Measurements from ENCODE around the gene DUSP7.

Gene DUSP7, protein sequence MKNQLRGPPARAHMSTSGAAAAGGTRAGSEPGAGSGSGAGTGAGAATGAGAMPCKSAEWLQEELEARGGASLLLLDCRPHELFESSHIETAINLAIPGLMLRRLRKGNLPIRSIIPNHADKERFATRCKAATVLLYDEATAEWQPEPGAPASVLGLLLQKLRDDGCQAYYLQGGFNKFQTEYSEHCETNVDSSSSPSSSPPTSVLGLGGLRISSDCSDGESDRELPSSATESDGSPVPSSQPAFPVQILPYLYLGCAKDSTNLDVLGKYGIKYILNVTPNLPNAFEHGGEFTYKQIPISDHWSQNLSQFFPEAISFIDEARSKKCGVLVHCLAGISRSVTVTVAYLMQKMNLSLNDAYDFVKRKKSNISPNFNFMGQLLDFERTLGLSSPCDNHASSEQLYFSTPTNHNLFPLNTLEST

GRCh38 chr3:52056521-52056967, at the start of gene DUSP7:
TSS of gene DUSP7 (minus strand) at chr3:52056571. CDS start at chr3:52056366, 205 bp downstream.
- peak; percentile 72 for DNase-seq

DNA sequence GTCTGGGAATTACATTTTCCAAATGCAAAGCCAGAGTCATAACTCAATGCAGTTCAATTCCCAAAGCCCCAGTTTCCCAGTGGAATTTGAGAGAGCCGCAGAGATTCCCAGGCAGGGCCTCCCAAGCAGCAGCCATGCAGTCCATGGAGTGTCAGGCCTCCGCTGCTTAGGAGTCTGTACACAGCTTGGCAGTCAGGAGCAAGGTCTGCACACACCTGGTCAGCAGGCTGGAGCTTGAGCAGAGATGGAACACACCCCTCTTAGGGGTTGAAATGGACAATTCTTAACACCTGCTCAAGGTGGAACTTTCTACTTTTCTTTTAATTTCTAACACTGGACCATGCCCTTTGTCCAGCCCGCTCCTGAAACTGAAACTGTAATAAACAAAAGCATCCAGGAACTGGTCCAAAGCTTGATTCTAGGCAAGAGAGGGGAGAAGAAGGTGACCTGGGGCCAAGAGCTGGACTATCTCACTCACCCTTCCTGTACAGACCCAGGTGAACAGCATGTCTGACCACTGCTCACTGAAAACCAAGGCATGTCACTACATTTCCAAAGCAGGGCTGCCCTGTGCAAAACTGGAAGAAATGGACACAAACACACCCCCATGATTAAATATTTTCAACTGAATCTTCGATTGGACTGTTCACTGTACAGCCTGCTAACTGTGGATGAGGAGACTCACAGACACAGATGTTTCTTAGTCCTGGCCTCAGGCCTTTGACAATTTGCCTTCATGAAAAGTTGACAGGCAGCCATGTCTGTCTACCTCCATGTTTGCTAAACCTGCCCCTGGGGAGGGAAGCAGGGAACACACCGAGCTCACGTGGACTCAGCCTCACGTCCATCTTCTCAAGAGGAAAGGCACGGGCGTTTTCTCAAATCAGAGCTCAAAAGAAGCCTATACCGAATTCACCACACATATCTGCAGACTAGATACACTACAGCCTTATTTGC, 48.6 kb upstream of the DUSP7 start:
- no peak for DNase-seq

GRCh38 chr3:52102934-52103333, 46.6 kb upstream of the DUSP7 start:
- no peak for DNase-seq

- no peak for DNase-seq
These were observed 42.6 kb upstream of the DUSP7 start for GRCh38 chr3:52099001-52099401.

GRCh38 chr3:52097851-52098507, 41.6 kb upstream of the DUSP7 start:
- no peak for DNase-seq

DNA sequence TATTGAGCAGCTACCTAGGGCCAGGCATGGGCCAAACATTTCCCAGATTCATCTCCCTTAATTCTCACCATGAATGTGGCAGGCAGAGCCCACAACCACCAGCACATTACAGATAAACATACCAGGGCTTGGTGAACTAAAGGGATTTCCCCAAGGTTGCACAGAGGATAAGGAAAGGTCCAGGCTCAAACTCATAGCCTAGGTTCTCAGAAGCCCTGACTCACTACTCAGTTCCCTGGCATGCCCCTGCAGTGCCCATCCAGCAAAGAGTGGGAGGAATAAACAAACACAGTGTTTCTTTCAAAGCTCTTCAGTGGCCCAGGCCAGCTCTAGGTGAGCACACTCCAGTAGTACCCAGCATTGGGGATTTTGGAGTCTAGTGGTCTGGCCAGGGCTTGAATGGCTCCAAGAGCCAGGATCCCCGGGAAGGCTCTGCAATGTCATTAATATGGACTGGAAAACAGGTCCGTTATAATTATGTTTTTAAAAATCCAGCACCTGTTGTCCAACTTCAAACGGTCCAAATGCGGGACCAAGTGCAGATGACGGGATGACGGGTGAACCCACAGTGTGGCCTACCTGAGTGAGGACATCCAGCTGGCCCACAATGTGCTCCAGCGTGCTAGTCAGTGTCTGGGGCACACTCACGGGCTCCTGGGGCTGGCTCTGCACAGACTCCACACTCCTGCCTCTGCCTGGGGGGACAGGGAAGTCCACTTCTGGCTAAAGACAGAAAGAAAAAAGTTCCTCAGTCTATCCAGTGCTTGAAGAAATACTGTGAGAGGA, 39.8 kb upstream of the DUSP7 start:
- DNase-seq = no peak

GRCh38 chr3:52094571-52095485, 38.5 kb upstream of the DUSP7 start:
- DNase-seq = no peak

GRCh38 chr3:52093756-52094545, 37.6 kb upstream of the DUSP7 start:
- DNase-seq = no peak

DNA sequence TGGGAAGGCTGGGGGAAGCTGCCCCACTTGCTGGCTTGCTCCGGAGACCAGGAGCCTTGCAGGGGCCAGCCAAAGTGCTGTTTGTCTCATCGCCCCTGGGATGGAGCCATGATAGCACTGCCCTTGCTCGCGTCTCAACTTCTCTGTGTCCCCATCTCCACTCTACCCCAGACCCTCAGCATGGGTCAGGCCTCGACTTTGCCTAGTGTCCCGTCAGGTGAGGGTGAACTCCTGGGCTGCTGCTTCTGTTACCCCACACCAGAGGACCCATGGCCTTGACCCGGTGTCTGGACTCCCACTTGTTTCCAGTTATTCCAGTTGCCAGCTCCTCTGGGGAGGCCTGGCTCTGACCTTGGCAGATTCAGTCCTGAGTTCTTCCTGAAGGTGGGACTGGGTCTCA, 36.5 kb upstream of the DUSP7 start:
- no peak for DNase-seq

- no peak for DNase-seq
These were observed 35.9 kb upstream of the DUSP7 start for GRCh38 chr3:52092271-52092660.

DNA sequence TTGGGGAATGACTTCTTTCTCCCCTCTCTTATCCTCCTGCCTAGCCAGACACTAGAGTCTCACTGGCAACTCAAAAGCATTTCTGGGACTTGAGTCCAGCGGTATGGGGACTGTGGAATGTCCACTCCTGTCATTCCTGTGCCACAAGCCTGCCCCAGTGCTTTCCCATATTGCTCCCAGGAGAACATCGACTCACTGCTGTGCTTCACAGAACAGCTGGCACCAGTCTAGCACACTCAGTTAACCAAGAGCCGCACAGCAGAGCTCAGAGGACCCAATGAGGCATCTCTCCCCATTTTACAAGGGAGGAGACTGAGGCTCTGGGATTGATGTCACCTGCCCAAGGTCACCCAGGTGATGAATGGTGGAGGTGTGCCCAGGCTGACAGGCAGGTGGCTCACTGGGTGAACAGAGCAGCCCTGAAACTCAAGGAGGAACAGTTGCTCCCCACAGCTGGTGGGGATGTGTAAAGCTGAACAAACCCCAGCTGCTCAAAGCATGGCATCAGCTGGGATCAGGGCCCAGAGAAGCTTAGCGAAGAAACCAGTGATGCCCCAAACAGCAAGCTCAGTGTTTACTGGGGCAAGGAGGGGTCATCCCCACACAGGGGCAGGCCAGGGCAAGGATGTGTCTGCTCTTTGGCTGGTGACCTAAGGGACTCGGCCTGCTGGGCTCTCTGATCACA, 35.4 kb upstream of the DUSP7 start:
- DNase-seq = no peak

- no peak for DNase-seq
These were observed 34.6 kb upstream of the DUSP7 start for GRCh38 chr3:52090933-52091468.

DNA sequence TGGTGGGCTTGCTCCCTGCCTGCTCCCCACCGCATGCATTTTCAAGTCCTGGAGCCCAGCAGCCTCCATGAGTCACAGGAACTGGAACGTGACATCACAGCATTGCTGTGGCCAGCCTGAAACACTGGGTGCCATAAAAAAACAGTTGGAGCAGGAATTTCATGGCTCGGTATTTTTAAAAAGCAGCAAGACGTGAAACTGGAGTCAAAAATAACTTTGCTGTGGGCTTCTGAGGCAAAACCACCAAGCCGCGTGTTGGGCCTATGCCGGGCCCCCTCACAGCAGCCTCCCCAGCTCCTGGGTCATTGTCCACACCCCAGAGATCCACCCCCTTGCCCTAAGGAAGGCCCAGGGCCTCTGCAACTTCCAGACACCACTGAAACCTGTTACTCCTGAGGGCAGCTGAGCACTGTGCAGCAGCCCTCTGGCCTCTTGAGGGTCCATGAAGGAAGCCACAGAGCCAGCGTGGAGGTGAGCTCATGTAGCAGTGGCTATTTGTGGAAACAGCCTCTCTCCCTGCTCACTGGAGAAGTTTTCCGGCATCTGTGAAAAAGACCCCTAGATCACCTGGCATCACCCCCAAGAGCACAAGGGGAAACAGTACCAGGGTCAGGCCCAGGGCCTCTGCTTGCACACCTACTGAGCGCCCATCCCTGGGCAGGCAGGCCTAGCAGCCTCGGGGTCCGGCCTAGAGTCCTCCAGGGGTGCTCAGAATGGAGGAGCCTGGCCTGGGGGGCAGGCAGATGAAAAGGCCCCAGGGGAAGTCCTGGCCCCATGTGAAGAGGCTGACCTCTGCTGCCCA, 34.0 kb upstream of the DUSP7 start:
- DNase-seq = no peak

GRCh38 chr3:52089691-52090090, 33.3 kb upstream of the DUSP7 start:
- DNase-seq = no peak

DNA sequence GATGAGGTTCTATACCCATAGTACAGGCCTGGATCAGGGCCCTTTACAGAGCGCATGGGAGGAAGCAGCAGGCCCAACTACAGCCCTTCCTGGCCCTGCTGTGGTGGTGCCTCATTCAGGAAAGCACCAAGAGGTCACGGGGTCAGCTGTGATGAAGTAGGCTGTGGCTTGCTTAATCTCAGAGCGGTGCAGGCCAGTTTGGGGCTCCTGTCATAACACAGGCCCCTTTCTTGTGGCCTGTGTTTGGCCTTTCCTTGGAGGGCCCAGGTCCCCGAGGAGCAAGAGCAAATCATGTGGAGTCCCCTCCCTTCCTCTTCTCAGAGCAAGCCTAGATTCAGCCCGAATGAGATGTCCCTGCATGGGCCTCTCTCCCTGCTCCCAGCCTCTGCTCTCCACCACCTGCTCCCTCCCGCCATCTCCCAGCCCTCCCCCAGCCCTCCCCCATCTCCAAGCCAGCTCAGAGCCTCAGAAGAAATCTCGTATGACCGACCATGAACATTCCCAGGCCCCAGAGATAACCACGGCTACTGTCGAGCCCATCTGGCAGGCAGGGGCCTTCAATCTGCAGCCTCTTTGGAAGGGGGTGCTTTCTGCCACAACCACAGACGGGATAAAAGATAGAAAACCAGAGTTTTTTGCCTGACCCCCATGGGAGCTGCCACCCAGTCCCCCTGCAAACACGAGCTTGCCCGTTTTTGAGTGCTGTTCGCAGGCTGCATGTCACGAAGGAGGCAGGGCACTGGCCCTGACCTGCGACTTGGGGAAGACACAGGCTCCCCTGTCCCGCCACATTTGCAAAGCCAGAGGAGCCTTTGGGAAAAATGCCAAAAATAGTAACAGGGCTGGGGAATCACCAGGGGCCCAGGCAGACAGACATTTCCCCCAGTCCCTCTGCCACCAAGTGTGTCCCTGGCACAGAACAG, 32.3 kb upstream of the DUSP7 start:
- DNase-seq = no peak

DNA sequence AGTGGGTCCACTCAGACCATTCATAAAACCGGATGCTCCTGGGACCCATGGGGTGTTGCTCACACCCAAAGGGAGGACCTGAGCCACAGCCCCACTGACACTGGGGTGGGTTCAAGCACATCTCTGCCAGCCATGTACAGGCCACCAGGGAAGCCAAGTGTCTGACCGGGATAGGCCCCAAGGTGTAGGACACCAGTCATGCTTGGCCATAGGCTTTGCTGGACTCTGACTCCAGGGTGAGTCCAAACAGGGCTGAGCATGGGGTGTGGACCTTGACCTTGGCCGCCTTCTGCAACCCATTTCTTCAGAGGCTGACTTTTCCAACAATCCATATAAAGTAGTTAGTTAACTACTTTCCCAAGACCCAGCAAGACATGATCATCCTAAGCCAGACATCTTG, 31.4 kb upstream of the DUSP7 start:
- no peak for DNase-seq

- no peak for DNase-seq
These were observed 30.7 kb upstream of the DUSP7 start for GRCh38 chr3:52086976-52087663.
